Stimulated activated naive B cell treated with anti-CD40 and anti-IgM and Interleukin-4, amounts not matched to agents 10 μg/mL and 1 μg/mL and 100 μg/mL, for 72 hours (primary cell): ENCODE results near the gene RHBDF1.

Experiments
- ATAC-seq, 2 donors: fragments of 150-1000 bp; cut with Tn5 transposase; replicated peaks; 2 replicates each; pipeline ENCODE4 v1.10.0; 2021; ENCODE audit warnings: moderate library complexity in 1 of 2
- DNase-seq: peaks from one replicate; pipeline ENCODE4 v3.0.0; 2021
- H3K27ac Mint-ChIP-seq: one replicate; pipeline ENCODE4 v1.8.0; 2022; ENCODE audit warnings: mild to moderate bottlenecking, mixed read lengths
- H3K27me3 Mint-ChIP-seq, 2 donors: one replicate each; pipeline ENCODE4 v1.8.0; 2022; ENCODE audit warnings: mixed read lengths in 2 of 2
- H3K36me3 Mint-ChIP-seq, 2 donors: one replicate each; pipeline ENCODE4 v1.8.0; 2022; ENCODE audit warnings: mixed read lengths in 2 of 2, mild to moderate bottlenecking in 1 of 2
- H3K4me1 Mint-ChIP-seq, 2 donors: one replicate each; pipeline ENCODE4 v1.8.0; 2022; ENCODE audit warnings: mixed read lengths in 2 of 2, mild to moderate bottlenecking in 1 of 2
- H3K4me3 Mint-ChIP-seq, 2 donors: one replicate each; pipeline ENCODE4 v1.8.0; 2022; ENCODE audit warnings: mild to moderate bottlenecking in 2 of 2, mixed read lengths in 2 of 2, moderate library complexity in 1 of 2
- H3K9me3 Mint-ChIP-seq, 2 donors: one replicate each; pipeline ENCODE4 v1.8.0; 2022; ENCODE audit warnings: mixed read lengths in 2 of 2, mild to moderate bottlenecking in 1 of 2

Gene RHBDF1

DNA sequence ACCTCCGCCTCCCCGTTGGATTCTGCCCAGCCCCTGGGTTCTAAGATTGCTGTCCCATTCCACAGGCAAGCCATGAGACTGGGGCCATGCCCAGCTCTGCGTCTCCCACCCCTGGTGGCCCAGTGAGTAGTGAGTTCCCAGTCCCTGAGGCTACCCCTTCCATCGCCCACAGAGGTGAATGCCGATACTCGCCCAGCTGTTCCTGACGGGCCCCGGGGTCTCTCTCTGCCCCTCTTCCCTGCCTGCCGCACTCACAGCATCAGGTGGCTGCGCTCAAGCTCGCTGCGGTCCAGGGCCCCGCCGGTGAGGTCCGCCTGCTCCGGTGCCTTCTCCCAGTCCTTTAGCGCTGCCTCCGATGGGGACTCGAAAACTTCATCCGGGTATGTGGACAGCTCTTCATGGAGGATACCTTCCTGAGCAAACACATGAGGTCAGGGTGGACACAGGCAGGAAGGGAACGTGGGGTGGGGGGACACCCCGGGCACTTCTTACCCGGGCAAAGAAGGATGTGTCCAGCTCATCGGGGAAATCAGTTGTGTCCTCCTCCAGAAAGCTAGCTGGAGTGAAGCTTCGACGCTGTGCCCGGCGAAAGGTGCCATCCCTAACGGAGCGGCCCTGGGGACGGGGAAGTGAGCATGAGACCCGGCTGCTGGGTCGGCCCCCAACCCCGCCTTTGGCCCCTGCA, 10.0 kb downstream of the RHBDF1 start:
- no peak for ATAC-seq
- Mint-ChIP-seq H3K9me3 (no peaks in the 10 kb centered on the region), H3K27ac (no peak overlapping the region), H3K4me3 (no peak overlapping the region), H3K36me3 (peaks cover 13 to 14% of the 10 kb centered on the region in 2 donors), H3K27me3 (no peaks in the 10 kb centered on the region), H3K4me1 (peaks cover 9 to 19% of the 10 kb centered on the region in 2 donors)
- no peak for DNase-seq

DNA sequence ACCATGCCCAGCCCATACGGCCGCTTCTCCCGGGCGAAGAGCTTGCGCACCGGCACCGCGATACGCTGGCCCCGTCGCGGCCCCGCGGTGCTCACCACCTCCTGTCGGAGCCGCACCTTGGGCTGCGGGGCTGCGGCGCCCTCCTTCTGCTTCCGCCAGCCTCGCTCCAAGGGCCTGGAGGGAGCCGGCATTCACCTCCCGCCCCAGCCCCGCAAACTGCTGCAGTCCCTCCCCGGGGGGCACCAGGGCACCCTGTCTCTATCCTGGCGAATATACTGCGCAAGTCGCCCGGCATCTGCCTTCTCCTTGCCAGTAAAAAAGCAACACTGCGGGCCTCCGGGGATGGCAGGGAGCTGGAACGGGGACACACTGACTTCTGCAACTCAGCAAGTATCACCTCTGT, 10.6 kb downstream of the RHBDF1 start:
- H3K36me3 Mint-ChIP-seq, result peaks cover 16 to 19% of the 10 kb centered on the region in 2 donors
- ATAC-seq, result no peak
- peak overlapping the region; percentile 47 for H3K27ac Mint-ChIP-seq
- no peaks in the 10 kb centered on the region for H3K27me3 Mint-ChIP-seq
- no peak for DNase-seq
- H3K4me3 Mint-ChIP-seq, result no peak overlapping the region
- no peaks in the 10 kb centered on the region for H3K9me3 Mint-ChIP-seq
- H3K4me1 Mint-ChIP-seq, result peaks cover 10 to 19% of the 10 kb centered on the region in 2 donors

- ATAC-seq, result no peak
- Mint-ChIP-seq H3K4me3 (no peak overlapping the region), H3K4me1 (peaks cover 10 to 19% of the 10 kb centered on the region in 2 donors), H3K27me3 (no peaks in the 10 kb centered on the region), H3K27ac (no peak overlapping the region), H3K36me3 (peaks cover 20 to 23% of the 10 kb centered on the region in 2 donors), H3K9me3 (no peaks in the 10 kb centered on the region)
- DNase-seq, result no peak
Observed at GRCh38 chr16:60929-61878, 11.2 kb downstream of the RHBDF1 start.

DNA sequence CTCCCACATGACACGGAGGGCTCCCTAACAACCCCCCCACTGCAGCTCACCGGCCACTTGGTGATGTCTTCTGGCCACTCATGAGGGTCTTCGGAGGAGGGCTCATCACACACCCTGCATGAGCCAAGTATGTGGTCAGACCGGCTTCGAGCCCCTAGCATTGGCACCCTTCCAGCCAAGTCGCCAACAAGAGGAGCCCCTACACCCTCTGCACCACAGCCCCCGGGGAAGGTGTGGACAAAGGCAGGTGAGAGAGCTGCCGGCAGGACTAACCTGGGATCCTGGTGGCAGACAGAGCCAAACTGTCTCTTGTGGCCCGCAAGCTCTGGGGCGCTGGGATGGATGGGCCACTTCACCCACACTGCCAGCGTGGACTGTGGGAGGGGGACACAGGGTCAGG, 12.3 kb downstream of the RHBDF1 start:
- Mint-ChIP-seq H3K9me3 (no peaks in the 10 kb centered on the region), H3K4me3 (no peak overlapping the region), H3K36me3 (peaks cover 23 to 27% of the 10 kb centered on the region in 2 donors), H3K27ac (no peak overlapping the region), H3K4me1 (peaks cover 6 to 13% of the 10 kb centered on the region in 2 donors), H3K27me3 (no peaks in the 10 kb centered on the region)
- no peak for ATAC-seq
- no peak for DNase-seq

DNA sequence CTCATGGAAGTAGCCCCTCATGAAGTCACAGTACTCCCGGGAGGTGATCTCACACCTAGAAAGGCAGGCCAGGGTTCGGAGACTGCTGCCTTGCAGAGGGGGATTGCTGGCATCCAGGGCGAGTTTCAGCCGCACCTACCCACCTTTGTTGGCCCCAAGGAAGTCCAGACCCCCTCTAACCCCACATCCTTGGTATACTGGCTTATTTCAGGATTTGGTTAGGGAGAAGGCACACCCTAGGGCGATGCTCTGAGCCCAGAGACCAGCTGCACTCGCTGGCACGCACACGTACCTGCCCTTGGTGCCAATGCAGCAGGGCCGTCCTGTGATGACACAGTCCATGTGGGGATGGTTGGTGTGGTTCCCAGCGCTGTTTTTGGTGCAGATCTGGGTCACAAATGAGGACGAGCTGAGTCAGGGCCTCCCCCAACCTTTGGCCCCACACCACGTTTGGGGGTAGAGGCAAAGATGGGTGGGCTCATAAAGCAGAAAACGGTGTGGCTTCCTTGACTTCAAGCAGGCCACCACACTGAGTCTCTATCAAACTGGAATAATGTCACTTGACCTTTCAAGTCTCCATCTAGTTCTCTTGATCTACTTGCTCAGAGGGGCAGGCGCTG, 12.9 kb downstream of the RHBDF1 start:
- no peak for DNase-seq
- H3K4me3 Mint-ChIP-seq, result no peak overlapping the region
- H3K27ac Mint-ChIP-seq, result no peak overlapping the region
- peaks cover 4 to 10% of the 10 kb centered on the region in 2 donors for H3K4me1 Mint-ChIP-seq
- no peak for ATAC-seq
- H3K9me3 Mint-ChIP-seq, result no peaks in the 10 kb centered on the region
- H3K36me3 Mint-ChIP-seq, result peaks cover 23 to 27% of the 10 kb centered on the region in 2 donors
- no peaks in the 10 kb centered on the region for H3K27me3 Mint-ChIP-seq

DNA sequence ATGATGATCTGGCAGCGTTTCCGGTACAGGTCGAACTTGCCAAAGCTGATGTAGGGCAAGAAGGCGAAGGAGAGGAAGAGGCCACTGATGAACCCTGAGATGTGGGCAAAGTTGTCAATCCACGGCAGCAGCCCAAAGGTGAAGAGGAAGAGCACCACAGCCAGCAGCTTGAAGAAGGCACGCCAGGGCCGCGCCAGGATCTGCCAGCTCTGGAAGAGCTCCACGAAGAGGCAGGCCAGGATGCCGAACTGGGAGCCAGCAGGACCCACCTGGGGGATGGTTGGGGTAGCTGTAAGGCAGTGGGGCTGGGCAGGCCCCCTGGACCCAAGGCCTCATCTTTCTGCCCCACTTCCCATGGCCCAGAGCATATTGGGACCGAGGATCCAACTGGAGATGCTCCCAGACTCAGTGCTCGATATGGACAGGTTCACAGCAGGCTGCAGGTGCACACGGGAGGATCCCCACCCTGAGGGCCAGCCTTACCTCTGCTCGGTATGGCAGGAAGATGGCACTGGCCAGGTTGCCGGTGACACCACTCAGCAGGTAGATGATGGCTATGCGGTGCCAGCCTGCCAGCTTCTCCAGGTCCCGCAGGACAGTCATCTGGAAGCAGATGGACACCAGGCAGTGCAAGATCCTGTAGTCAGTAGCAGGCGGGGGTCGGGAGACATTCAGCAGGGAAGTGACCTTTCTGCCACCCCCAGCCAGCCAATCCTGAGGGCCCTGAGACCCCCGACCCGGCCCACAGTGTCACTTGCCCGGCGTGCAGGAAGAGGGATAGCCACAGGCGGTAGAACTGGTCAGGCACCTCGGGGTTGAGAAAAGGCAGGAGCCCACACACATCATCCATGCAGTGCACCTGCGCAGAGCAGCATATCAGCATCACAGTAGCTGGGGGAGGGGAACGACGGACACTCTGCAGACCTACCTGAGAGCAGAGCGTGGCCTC, 13.7 kb downstream of the RHBDF1 start:
- H3K27me3 Mint-ChIP-seq, result no peaks in the 10 kb centered on the region
- H3K4me1 Mint-ChIP-seq, result peaks cover 8 to 18% of the 10 kb centered on the region in 2 donors
- no peak for DNase-seq
- H3K27ac Mint-ChIP-seq, result peak overlapping the region; percentile 72
- no peak for ATAC-seq
- peak overlapping the region in 1 of 2 donors; percentile 22 for H3K4me3 Mint-ChIP-seq
- H3K9me3 Mint-ChIP-seq, result no peaks in the 10 kb centered on the region
- H3K36me3 Mint-ChIP-seq, result peaks cover 23 to 27% of the 10 kb centered on the region in 2 donors

DNA sequence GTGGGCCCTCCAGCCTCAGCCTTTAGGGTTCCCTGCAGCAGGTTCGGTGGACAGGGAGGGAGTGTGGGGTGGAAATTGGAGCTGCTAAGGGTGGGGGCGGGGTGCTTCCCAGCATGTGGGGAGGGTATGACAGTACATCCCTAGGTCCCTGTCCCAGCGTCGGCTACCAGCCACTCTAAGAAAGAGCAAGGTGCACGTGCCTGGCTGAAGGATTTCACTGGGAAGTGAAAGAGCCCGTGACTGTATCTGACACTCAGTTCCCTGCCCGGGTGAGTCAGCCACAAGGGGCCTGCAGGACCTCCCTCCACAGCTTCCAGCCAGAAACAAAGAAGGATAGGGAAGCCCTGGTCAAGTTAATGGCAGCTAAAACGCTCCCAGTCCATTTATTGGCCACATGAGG, 14.7 kb downstream of the RHBDF1 start:
- Mint-ChIP-seq H3K4me3 (no peak overlapping the region), H3K36me3 (peaks cover 23 to 36% of the 10 kb centered on the region in 2 donors), H3K4me1 (peaks cover 8 to 20% of the 10 kb centered on the region in 2 donors), H3K27me3 (no peaks in the 10 kb centered on the region), H3K27ac (peak overlapping the region; percentile 14), H3K9me3 (no peaks in the 10 kb centered on the region)
- DNase-seq (no peak), ATAC-seq (no peak)

DNA sequence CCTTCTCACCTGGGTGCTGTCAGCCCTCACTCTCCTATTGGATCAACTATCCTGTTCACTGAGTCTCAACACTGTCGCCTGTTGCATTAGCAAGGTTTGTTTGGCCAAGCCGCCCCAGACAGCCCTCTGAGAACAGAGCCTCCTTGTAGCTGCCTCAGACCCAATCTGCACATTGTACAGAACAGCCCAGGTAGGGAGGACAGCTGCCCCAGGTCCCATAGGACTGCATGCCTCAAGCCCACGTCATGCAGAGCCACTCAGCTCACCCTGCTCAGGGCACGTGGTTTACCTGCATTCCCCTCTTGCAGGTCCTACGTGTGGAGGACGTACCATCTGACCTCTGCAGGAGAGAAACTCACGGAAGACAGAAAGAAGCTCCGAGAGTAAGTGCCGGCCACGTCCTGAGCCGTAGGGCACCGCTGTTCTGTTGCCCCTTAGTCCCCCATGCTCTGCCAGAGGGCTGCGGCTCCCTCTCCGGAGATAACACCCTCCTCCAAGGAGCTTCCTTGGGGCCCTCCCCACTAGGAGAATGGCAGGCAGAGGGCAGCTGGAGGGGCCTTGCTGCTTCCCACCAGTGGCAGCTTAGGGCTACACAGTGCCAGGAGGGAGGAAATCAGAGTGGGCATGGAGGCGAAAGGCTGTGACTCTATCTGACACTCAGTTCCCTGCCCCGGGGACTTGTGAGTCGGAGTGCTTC, 16.1 kb downstream of the RHBDF1 start:
- H3K4me1 Mint-ChIP-seq, result peaks cover 12 to 23% of the 10 kb centered on the region in 2 donors
- H3K27ac Mint-ChIP-seq, result no peak overlapping the region
- peaks cover 26 to 39% of the 10 kb centered on the region in 2 donors for H3K36me3 Mint-ChIP-seq
- ATAC-seq (no peak), DNase-seq (no peak)
- H3K9me3 Mint-ChIP-seq, result no peaks in the 10 kb centered on the region
- no peaks in the 10 kb centered on the region for H3K27me3 Mint-ChIP-seq
- H3K4me3 Mint-ChIP-seq, result no peak overlapping the region

DNA sequence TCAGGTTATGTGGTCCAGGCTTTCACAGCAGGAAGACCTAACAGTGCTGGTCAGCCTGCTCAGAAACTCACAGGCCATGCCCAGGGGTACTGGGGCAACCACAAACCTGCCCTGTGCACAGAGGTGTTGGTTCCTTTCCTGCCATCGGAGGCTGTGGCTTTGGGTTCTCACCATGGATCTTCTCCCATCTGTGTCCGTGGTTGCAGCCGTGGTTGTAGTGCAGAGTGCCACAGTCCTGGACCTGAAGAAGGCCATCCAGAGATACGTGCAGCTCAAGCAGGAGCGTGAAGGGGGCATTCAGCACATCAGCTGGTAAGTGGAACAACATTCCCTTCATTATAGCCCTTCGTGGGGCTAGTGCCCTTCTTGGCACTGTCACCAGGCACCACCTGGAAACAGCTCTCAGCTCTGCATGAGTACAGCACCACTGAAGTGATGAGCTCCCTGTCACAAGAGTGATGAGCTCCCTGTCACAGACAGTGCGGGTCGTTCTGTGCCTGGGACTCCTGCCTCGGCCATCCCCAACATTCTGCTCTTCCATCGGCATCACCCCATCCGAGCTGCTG, 16.8 kb downstream of the RHBDF1 start:
- no peak overlapping the region for H3K27ac Mint-ChIP-seq
- DNase-seq, result no peak
- no peaks in the 10 kb centered on the region for H3K9me3 Mint-ChIP-seq
- H3K36me3 Mint-ChIP-seq, result peaks cover 29 to 44% of the 10 kb centered on the region in 2 donors
- H3K27me3 Mint-ChIP-seq, result no peaks in the 10 kb centered on the region
- H3K4me1 Mint-ChIP-seq, result peaks cover 13 to 30% of the 10 kb centered on the region in 2 donors
- no peak overlapping the region for H3K4me3 Mint-ChIP-seq
- no peak for ATAC-seq

DNA sequence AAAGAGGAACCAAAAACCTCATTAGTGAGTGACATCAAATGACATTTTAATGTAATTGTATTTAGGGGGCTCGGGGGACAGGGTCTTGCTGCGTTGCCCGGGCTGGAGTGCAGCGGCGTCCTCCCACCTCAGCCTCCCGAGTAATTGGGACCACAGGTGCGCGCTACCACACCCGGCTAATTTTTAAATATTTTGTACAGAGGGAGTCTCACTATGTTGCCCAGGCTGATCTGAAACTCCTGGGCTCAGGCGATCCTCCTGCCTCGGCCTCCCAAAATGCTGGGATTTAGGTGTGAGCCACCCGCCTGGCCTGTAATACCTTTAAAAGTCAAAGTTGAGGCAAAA, 18.2 kb downstream of the RHBDF1 start:
- no peaks in the 10 kb centered on the region for H3K9me3 Mint-ChIP-seq
- H3K4me1 Mint-ChIP-seq, result peaks cover 13 to 36% of the 10 kb centered on the region in 2 donors
- H3K27me3 Mint-ChIP-seq, result no peaks in the 10 kb centered on the region
- no peak for ATAC-seq
- H3K4me3 Mint-ChIP-seq, result peak overlapping the region; percentile 92 to 98
- peaks cover 34 to 51% of the 10 kb centered on the region in 2 donors for H3K36me3 Mint-ChIP-seq
- no peak for DNase-seq
- peak overlapping the region; percentile 98 for H3K27ac Mint-ChIP-seq

DNA sequence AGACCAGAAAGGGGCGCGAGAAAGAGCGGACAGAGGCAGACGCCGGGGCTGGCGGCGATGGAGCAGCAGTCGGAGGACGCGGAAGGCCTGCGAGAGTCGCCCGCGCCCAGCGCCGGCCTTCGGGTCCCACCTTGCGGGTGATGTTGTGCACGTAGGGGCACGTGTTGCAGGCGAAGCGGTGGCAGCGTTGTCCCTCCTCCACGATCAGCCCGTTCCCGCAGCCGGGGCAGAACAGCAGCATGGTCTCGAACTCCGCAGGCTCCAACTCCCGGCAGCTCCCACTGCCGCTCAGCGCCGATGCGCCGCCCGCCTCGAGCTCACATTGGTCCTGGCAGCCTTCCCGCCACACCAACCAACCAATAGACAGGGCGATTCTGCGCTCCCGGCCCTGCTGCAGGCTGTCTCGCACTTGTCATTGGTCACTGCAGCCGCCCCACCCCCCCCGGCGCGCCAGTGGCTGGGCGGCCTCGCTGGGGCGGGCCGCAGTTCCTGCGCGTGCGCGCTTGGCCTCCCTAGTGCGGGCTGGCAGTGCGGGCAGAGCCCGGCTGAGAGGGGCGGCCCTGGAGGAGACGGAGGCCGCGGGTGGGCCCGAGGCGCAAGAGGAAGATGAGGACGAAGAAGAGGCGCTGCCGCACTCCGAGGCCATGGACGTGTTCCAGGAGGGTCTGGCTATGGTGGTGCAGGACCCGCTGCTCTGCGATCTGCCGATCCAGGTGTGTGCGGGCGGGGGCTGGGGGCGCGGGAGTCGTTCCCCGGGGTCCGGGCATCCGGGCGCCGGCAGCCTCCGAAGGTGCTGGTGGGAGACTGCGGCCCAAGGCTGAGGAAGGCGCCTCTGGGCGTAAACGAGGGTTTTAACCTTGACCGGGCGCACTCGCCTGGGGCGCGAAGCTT, 18.8 kb downstream of the RHBDF1 start, which contains the start of the genes POLR3K and SNRNP25:
TSS of gene POLR3K (minus strand) at position 263 of the 891 bp plus-strand sequence. CDS start at position 241, 22 bp downstream.
TSS of gene SNRNP25 (plus strand) at position 483 of the 891 bp plus-strand sequence. CDS start at position 672, 189 bp downstream.
- peak within 1 kb of the TSS; percentile 98 for H3K27ac Mint-ChIP-seq
- H3K27me3 Mint-ChIP-seq, result no peaks in the 10 kb centered on the region
- peaks cover 13 to 32% of the 10 kb centered on the region in 2 donors for H3K4me1 Mint-ChIP-seq
- peaks cover 31 to 50% of the 10 kb centered on the region in 2 donors for H3K36me3 Mint-ChIP-seq
- DNase-seq, result peak; percentile 96
- ATAC-seq, result peak; percentile 96
- H3K4me3 Mint-ChIP-seq, result peak within 1 kb of the TSS; percentile 92 to 98
- H3K9me3 Mint-ChIP-seq, result no peaks in the 10 kb centered on the region
